HEK293 (cell line): ENCODE measurements around the gene PERCC1.

Source experiments
- YY2 ChIP-seq: fragments of 450-650 bp; formaldehyde crosslinking; IDR thresholded peaks from 2 replicates; pipeline ENCODE4 v1.5.1; 2016; ENCODE audit warnings: missing biosample characterization, missing genetic modification characterization
- TF ChIP-seq, protein P1 (sequence below): fragments of 450-650 bp; formaldehyde crosslinking; IDR thresholded peaks from 2 replicates; pipeline ENCODE4 v1.5.1; 2016; ENCODE audit warnings: missing biosample characterization, missing genetic modification characterization

DNA sequence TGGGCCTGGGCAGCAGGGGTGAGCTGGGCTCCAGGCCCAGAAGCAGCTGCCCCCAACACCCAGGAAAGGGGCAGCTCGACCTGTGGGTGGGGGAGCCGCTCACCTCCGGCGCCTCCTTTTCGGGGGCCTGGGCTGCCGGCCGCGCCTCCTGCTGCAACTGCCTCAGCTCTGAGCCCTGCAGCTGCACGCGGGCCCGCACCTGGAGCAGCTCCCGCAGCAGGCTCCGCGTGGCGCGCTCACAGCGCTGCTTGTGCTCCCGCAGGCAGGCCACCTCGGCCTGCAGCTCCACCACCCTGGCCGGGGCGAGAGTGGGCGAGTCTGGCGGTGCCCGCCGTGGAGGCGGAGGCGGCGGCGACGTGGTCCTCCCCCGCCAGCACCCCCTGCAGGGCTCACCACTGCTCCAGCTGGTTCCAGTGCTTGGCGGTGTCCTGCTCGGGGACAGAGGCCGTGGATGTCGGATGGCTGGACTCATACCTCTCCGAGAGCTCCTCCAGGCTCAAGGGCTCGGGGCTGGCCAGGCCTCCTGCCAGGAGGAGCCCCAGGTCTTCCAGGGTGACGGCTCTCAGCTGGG is 12.6 kb downstream of the PERCC1 start:
- TF ChIP-seq, protein P1, sequence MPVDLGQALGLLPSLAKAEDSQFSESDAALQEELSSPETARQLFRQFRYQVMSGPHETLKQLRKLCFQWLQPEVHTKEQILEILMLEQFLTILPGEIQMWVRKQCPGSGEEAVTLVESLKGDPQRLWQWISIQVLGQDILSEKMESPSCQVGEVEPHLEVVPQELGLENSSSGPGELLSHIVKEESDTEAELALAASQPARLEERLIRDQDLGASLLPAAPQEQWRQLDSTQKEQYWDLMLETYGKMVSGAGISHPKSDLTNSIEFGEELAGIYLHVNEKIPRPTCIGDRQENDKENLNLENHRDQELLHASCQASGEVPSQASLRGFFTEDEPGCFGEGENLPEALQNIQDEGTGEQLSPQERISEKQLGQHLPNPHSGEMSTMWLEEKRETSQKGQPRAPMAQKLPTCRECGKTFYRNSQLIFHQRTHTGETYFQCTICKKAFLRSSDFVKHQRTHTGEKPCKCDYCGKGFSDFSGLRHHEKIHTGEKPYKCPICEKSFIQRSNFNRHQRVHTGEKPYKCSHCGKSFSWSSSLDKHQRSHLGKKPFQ (tag by site-specific recombination), result no peak
- TF ChIP-seq YY2 (tag by site-specific recombination), result no peak
